ENCODE data around the gene STK16. TPM values are rescaled to one million over a fixed set of nuclear protein-coding genes. Genes with fewer than 3 reads are reported as not detected.
A peak's percentile ranks its signal among the peaks of the same experiment; 100 is the strongest.

Gene STK16
- total RNA-seq, 1 donor from 2014 or later, result 26.7 TPM

DNA sequence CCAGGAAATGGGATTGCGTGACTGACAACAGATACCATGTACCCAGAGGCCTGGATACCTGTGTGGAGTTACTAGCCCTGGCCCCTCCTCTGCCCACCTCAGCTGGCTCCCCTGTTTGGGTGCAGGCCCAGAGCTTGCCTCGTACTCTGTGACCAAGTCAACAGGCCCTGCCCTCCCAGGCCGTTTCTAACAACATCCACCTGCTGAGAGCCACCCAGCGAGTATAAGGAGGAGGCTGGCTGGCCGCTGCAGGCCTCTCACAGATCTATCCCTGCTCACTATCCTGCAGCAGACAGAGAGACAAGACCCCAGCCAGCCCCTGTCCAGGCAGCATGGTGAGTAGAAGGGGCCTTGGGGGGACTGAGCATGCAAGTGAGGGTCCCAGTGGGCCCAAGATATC is 21.0 kb downstream of the STK16 start:
- Histone ChIP-seq H3K9me3 (no peaks in the 10 kb centered on the region), H3K27ac (no peak overlapping the region), H3K4me3 (no peak overlapping the region), H3K27me3 (ENCODE audit: low read depth) (no peaks in the 10 kb centered on the region), H3K4me1 (no peaks in the 10 kb centered on the region), H3K36me3 (no peaks in the 10 kb centered on the region)
- peak; percentile 52 for DNase-seq
- TF ChIP-seq, protein P1, sequence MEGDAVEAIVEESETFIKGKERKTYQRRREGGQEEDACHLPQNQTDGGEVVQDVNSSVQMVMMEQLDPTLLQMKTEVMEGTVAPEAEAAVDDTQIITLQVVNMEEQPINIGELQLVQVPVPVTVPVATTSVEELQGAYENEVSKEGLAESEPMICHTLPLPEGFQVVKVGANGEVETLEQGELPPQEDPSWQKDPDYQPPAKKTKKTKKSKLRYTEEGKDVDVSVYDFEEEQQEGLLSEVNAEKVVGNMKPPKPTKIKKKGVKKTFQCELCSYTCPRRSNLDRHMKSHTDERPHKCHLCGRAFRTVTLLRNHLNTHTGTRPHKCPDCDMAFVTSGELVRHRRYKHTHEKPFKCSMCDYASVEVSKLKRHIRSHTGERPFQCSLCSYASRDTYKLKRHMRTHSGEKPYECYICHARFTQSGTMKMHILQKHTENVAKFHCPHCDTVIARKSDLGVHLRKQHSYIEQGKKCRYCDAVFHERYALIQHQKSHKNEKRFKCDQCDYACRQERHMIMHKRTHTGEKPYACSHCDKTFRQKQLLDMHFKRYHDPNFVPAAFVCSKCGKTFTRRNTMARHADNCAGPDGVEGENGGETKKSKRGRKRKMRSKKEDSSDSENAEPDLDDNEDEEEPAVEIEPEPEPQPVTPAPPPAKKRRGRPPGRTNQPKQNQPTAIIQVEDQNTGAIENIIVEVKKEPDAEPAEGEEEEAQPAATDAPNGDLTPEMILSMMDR (IDR thresholded peaks at IDR 0.05), result no peak
- peak; percentile 13 to 22 for ATAC-seq
- intact Hi-C loops (cut with DNase I), result no loop called here

DNA sequence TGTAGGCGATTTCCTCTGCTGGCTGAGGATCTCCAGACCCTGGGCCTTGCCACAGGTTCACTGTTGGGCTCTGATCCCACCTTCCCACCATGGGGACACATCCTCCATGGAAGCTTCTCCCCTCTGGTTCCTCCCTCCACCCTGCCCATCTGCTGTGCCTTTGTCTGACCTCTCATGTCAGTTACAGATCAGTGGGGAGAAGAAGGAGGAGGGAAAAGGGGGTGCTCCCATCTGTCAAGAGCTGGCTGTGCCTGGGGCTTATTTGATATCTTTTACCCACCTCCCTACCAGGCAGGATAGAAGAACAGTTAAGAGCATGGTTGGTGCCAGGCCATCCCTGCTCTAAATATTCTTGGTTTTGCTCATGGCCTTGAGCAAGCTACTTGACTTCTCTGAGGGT is 21.6 kb downstream of the STK16 start:
- H3K27ac ChIP-seq, result no peak overlapping the region
- ATAC-seq (no peak), DNase-seq (peak; percentile 6)
- TF ChIP-seq, protein P1 (IDR thresholded peaks at IDR 0.05), result no peak
- H3K4me1 ChIP-seq, result no peaks in the 10 kb centered on the region
- H3K4me3 ChIP-seq, result no peak overlapping the region
- no peaks in the 10 kb centered on the region for H3K36me3 ChIP-seq
- no peaks in the 10 kb centered on the region for H3K27me3 ChIP-seq (ENCODE audit: low read depth)
- intact Hi-C loops (cut with DNase I), result no loop called here
- no peaks in the 10 kb centered on the region for H3K9me3 ChIP-seq

DNA sequence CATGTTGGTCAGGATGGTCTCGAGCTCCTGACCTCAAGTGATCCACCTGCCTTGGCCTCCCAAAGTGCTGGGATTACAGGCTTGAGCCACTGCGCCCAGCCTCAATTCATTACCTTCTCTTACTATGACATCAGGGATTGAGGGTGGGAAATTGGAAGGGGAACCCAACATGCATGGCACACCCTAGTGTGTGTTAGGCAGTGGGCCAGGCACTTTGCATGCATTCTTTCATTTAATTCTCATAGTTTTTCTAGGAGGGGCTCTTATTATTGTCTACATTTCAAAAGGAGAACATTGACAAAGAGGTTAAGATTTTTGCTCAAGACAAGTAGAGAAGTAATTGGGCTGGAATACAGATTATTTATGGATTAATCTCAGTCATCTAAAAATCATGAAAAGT is 23.0 kb downstream of the STK16 start:
- Histone ChIP-seq H3K27ac (no peak overlapping the region), H3K4me3 (no peak overlapping the region), H3K36me3 (no peaks in the 10 kb centered on the region), H3K27me3 (ENCODE audit: low read depth) (no peaks in the 10 kb centered on the region), H3K4me1 (no peaks in the 10 kb centered on the region), H3K9me3 (no peaks in the 10 kb centered on the region)
- ATAC-seq (no peak), DNase-seq (peak; percentile 6)
- TF ChIP-seq, protein P1 (IDR thresholded peaks at IDR 0.05), result no peak
- intact Hi-C loops (cut with DNase I), result no loop called here

DNA sequence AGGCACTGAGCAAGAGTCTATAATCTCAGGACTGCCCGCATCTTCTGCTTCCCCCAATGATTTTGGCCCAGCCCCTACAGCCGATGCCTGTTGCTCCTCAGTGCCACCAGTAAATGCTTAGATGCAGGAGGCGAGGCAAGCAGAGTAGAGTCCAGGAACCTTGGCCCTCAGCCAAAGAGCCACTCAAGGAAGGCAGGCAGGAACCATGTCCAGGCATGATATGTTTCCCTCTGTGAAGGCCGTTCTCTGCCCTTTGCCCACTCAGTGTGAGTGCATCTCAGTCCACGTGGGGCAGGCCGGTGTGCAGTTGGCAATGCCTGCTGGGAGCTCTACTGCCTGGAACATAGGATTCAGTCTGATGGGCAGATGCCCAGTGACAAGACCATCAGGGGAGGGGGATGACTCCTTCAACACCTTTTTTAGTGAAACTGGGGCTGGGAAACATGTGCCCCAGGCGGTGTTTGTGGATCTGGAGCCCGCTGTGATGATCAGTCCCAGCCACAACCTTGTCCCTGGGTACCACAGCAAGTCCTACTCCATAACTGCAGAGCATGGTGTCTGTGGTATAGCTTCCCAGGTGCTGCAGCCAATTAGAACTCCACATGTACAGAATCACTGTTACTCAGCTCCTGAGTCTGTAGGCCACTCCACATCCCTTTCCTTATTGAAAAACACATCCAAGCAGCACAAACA is 24.2 kb downstream of the STK16 start:
- Histone ChIP-seq H3K36me3 (no peaks in the 10 kb centered on the region), H3K9me3 (no peaks in the 10 kb centered on the region), H3K4me1 (no peaks in the 10 kb centered on the region), H3K27me3 (ENCODE audit: low read depth) (no peaks in the 10 kb centered on the region), H3K27ac (no peak overlapping the region), H3K4me3 (no peak overlapping the region)
- intact Hi-C loops (cut with DNase I), result no loop called here
- DNase-seq (peak; percentile 66), ATAC-seq (peak; percentile 33 to 34)
- TF ChIP-seq, protein P1 (IDR thresholded peaks at IDR 0.05), result no peak

DNA sequence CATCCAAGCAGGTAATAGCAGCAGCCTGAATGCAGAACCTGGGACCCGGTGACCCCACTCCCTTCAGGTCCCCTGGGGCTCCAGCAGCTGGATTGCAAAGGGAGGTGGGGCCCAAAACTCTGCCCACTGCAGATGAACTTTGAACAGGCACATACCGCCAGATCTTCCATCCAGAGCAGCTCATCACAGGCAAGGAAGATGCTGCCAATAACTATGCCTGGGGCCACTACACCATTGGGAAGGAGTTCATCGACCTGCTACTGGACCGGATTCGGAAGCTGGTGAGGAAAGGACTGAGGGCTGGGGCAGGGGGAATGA is 24.7 kb downstream of the STK16 start:
- TF ChIP-seq, protein P1 (IDR thresholded peaks at IDR 0.05), result no peak
- H3K9me3 ChIP-seq, result no peaks in the 10 kb centered on the region
- no peaks in the 10 kb centered on the region for H3K36me3 ChIP-seq
- no peak overlapping the region for H3K4me3 ChIP-seq
- no peak overlapping the region for H3K27ac ChIP-seq
- ATAC-seq (no peak), DNase-seq (no peak)
- intact Hi-C loops (cut with DNase I), result no loop called here
- H3K27me3 ChIP-seq (ENCODE audit: low read depth), result no peaks in the 10 kb centered on the region
- H3K4me1 ChIP-seq, result no peaks in the 10 kb centered on the region
